HG02759 (cell line): ENCODE results near the gene PCLAF.
"Not testable (repeated sequence)": the region's sequence is repeated elsewhere in the genome, so short reads cannot be mapped to it uniquely, and the experiment has no call there.

ENCODE experiments used
- ATAC-seq: cut with Tn5 transposase; IDR thresholded peaks from one replicate; pipeline ENCODE4 v1.9.1; 2021; ENCODE audit warnings: mild to moderate bottlenecking, moderate library complexity; ENCODE audit not compliant: unreplicated experiment

The PCLAF gene

DNA sequence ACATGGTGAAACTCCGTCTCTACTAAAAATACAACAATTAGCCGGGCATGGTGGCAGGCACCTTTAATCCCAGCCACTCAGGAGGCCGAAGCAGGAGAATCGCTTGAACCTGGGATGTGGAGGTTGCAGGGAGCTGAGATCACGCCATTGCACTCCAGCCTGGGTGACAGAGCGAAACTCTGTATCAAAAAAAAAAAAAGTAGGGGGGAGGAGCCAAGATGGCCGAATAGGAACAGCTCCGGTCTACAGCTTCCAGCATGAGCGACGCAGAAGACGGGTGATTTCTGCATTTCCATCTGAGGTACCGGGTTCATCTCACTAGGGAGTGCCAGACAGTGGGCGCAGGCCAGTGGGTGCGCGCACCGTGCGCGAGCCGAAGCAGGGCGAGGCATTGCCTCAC, 54.8 kb downstream of the PCLAF start:
- not testable (repeated sequence) for ATAC-seq

DNA sequence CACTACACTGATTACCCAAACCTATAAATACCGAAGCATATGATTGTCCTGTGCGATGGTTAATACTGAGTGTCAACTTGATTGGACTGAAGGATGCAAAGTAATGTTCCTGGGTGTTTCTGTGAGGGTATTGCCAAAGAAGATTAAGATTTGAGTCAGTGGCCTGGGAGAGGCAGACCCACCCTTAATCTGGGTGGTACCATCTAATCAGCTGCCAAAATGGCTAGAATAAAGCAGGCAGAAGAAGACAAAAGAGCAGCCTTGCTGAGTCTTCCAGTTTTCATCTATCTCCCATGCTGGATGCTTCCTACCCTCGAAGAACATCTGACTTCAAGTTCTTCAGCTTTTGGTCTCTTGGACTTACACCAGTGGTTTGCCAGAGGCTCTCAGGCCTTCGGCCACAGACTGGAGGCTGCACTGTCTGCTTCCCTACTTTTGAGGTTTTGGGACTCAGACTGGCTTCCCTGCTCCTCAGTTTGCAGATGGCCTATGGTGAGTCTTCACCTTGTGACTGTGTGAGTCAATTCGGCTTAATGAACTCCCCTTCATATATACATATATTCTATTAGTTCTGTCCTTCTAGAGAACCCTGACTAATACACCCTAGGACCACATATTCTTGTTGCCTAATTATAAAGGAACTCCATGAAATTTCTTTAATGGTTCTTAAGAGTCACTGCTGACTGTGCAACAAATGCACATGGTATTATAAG, 56.9 kb downstream of the PCLAF start:
- ATAC-seq: no peak

DNA sequence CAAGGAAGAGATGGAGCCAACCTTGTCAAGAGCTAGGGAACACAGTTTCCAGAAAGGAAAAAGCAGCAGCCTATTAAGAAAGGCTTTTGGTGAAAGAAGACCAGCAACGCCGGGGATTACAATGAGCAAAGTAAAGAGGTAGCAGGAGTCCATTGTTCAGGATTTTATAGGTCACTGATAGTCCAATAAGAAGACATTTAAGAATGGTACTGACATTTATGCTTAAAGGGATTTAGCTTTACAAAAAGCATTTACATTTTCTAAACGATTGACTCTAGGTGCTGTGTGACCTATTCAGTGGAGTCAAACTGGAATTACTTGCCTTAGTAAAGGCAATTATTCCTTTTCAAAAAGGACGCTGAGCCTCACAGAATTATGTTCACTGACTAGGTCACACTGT, 66.0 kb downstream of the PCLAF start:
- ATAC-seq: no peak

DNA sequence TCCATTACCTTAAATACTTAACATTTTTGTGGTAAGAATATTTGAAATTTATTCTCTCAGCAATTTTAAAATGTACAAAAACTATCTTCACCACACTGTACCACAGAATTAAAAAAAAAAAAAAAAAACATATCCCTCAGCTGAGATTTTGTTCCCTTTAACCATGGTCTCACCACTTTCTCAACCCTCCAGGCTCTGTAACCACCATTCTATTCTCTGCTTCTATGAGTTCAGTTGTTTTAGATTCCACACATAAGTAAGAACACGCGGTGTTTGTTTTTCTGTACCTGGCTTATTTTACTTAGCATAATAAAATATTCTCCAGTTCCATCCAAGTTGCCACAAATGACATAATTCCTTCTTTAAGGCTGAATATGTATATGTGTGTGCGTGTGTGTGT, 66.8 kb downstream of the PCLAF start:
- no peak for ATAC-seq
